ENCODE measurements around the gene HACE1. TPM values are rescaled to one million over a fixed set of nuclear protein-coding genes. Genes with fewer than 3 reads are reported as not detected.

The HACE1 gene
- total RNA-seq: 16.9 and 18.1 TPM in 2 replicates

GRCh38 chr6:104859225-104860146, at the start of gene HACE1:
Gene HACE1 (minus strand): TSS chr6:104859919. CDS start chr6:104859642, 277 bp downstream.

Other genes with a start within 250 kb of the HACE1 start
- not detected in 2 replicates for gene LIN28B, start 97.2 kb upstream of the HACE1 start, total RNA-seq